ENCODE data around the gene SNX13.
"Not testable (repeated sequence)": the region's sequence is repeated elsewhere in the genome, so short reads cannot be mapped to it uniquely, and the experiment has no call there.

The SNX13 gene

GRCh38 chr7:17913250-17913649 is 27.0 kb downstream of the SNX13 start:
- DNase-seq (ENCODE audit: extremely low spot score), result no peak
- CTCF ChIA-PET, result interaction anchor here (1.5 kb wide), 1 partner anchor 33 kb away, joined by 3 read pairs; no protein-coding TSS in a partner anchor
- no peak for TF ChIP-seq CTCF (IDR thresholded peaks at IDR 0.05; ENCODE audit: control extremely low read depth, extremely low read depth, low read depth, missing control alignments)
- POLR2A ChIA-PET, result no interaction called here

GRCh38 chr7:17912536-17913235 is 27.6 kb downstream of the SNX13 start:
- CTCF ChIA-PET, result no interaction called here
- DNase-seq (ENCODE audit: extremely low spot score), result no peak
- no peak for TF ChIP-seq CTCF (IDR thresholded peaks at IDR 0.05; ENCODE audit: control extremely low read depth, extremely low read depth, low read depth, missing control alignments)
- POLR2A ChIA-PET, result no interaction called here

GRCh38 chr7:17912050-17912449 is 28.2 kb downstream of the SNX13 start:
- TF ChIP-seq CTCF (IDR thresholded peaks at IDR 0.05; ENCODE audit: control extremely low read depth, extremely low read depth, low read depth, missing control alignments), result no peak
- ChIA-PET POLR2A (no interaction called here), CTCF (interaction anchor here (1.0 kb wide), 1 partner anchor 8 kb away, joined by 3 read pairs; no protein-coding TSS in a partner anchor)
- no peak for DNase-seq (ENCODE audit: extremely low spot score)

- ChIA-PET POLR2A (no interaction called here), CTCF (no interaction called here)
- TF ChIP-seq CTCF (IDR thresholded peaks at IDR 0.05; ENCODE audit: control extremely low read depth, extremely low read depth, low read depth, missing control alignments), result no peak
- no peak for DNase-seq (ENCODE audit: extremely low spot score)
Measured at GRCh38 chr7:17910377-17910776, 29.9 kb downstream of the SNX13 start.

- CTCF ChIA-PET; DNase-seq (ENCODE audit: extremely low spot score); POLR2A ChIA-PET: not testable (repeated sequence)
Measured at GRCh38 chr7:17909310-17909709, 31.0 kb downstream of the SNX13 start.

GRCh38 chr7:17907014-17907413 is 33.3 kb downstream of the SNX13 start:
- DNase-seq (ENCODE audit: extremely low spot score), result no peak
- ChIA-PET CTCF (no interaction called here), POLR2A (no interaction called here)
- no peak for TF ChIP-seq CTCF (IDR thresholded peaks at IDR 0.05; ENCODE audit: control extremely low read depth, extremely low read depth, low read depth, missing control alignments)

- no peak for TF ChIP-seq CTCF (IDR thresholded peaks at IDR 0.05; ENCODE audit: control extremely low read depth, extremely low read depth, low read depth, missing control alignments)
- DNase-seq (ENCODE audit: extremely low spot score), result no peak
- POLR2A ChIA-PET, result no interaction called here
- CTCF ChIA-PET, result no interaction called here
Measured at GRCh38 chr7:17903337-17903736, 37.0 kb downstream of the SNX13 start.
